Stimulated activated naive CD8-positive, alpha-beta T cell treated with anti-CD3 and anti-CD28 coated beads, Interleukin-15, amount 100 ng/mL, for 72 hours (primary cell): ENCODE results near the gene LFNG.

ENCODE experiments used
- ATAC-seq: fragments of 150-1000 bp; cut with Tn5 transposase; 2 replicates; pipeline ENCODE4 v1.10.0; 2021; ENCODE audit warnings: mild to moderate bottlenecking, moderate library complexity
- DNase-seq, 2 donors: peaks; one replicate each; pipeline ENCODE4 v3.0.0; 2021 to 2022
- H3K27ac Mint-ChIP-seq, 2 donors: one replicate each; pipeline ENCODE4 v1.8.0; 2022; ENCODE audit warnings: mild to moderate bottlenecking in 2 of 2, mixed read lengths in 2 of 2, moderate library complexity in 2 of 2
- H3K27me3 Mint-ChIP-seq: one replicate; pipeline ENCODE4 v1.8.0; 2022; ENCODE audit warnings: mixed read lengths
- H3K4me1 Mint-ChIP-seq: one replicate; pipeline ENCODE4 v1.8.0; 2022; ENCODE audit warnings: mild to moderate bottlenecking, mixed read lengths
- H3K4me3 Mint-ChIP-seq, 2 donors: one replicate each; pipeline ENCODE4 v1.8.0; 2022; ENCODE audit warnings: mild to moderate bottlenecking in 2 of 2, mixed read lengths in 2 of 2, moderate library complexity in 1 of 2
- H3K9me3 Mint-ChIP-seq, 2 donors: one replicate each; pipeline ENCODE4 v1.8.0; 2022; ENCODE audit warnings: mixed read lengths in 2 of 2

The LFNG gene

DNA sequence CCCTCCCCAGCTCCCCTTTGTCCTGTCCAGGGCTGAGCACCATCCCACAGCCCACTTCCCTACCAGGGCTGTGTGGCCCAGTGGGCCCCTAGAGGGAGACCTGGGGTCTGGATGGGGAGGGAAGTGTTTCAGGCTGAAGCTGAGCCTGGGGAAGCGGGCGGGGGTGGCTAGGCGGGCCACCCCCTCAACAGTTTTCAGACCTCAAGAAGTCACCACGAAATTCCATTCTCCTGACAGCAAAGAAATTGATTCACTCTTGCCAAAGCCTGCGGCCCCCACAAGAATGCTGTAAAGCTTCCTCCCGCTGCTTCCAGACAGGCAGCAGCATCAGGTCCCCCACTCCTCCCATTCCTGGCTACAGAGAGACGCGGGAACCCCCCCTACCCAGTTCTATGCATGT lies 2.5 kb upstream of the LFNG start:
- no peak overlapping the region for H3K27ac Mint-ChIP-seq
- H3K4me3 Mint-ChIP-seq: no peak overlapping the region
- no peak for ATAC-seq
- H3K4me1 Mint-ChIP-seq: peaks cover 38% of the 10 kb centered on the region
- no peaks in the 10 kb centered on the region for H3K27me3 Mint-ChIP-seq
- no peaks in the 10 kb centered on the region for H3K9me3 Mint-ChIP-seq
- DNase-seq: no peak

DNA sequence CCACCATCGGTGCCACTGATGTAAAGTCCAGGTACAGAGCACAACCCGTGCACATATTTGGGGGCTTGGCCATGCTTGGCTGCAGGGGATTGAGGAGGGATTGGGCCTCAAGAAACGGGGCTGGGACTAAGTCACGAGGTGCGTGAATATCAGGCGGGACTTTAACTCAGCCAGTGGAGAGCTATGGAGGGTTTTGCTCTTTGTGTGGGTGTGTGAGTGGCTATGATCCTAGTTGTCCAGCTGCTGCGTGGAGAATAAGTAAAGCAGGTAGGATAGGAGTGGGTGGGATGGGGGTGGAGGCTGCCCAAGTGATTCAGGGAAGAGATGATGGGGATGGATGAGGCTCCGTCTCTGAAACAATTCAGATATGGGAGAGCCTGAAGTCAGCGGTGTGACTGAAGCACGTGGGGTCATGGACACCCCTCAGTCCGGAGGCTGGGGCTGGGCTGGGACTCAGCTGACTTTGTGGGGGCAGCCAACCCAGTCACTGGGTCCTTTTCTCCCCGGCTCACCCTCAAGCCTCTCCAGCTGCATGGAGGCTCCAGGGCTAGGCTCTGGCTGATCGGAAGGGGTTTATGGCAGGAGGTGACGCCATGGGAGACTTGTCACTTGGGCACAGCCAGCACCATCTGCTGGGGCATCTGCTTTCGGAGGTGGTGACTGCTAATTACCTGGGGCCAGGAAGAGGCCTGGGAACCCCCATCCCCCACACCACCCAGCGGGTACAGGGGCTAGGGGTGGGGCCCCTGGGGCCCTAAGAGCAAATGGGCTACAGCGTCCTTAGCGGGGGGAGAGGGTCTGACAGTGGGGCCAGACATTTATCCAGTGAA lies 1.7 kb upstream of the LFNG start:
- no peaks in the 10 kb centered on the region for H3K27me3 Mint-ChIP-seq

DNA sequence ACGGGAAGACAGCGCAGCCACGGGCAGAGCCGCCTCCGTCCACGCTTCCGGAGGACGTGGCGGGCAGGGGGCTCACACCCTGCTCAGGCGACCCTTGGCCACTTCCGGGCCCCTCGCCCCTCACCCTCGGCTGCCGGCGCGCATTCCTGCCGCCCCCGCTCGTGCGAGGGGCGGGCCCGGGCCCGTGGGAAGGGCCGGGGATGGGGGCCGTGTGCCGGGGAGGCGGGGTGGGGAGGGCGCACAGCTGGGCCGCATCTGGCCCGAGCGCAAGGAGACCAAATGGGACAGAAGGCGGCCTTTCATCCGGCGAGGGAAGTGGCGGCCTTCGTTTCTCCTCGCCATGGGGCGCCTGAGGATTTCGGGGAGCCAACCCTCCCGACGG lies 846 bp upstream of the LFNG start:
- Mint-ChIP-seq H3K4me1 (peaks cover 38% of the 10 kb centered on the region), H3K27ac (no peak overlapping the region), H3K4me3 (peak overlapping the region; percentile 68 to 73), H3K9me3 (no peaks in the 10 kb centered on the region), H3K27me3 (no peaks in the 10 kb centered on the region)
- no peak for DNase-seq
- no peak for ATAC-seq

More for the DNA sequence above, 1.7 kb upstream of the LFNG start:
- ATAC-seq (no peak), DNase-seq (no peak)
- peak overlapping the region in 1 of 2 donors; percentile 35 for H3K27ac Mint-ChIP-seq
- H3K4me1 Mint-ChIP-seq: peaks cover 38% of the 10 kb centered on the region
- peak overlapping the region; percentile 63 to 67 for H3K4me3 Mint-ChIP-seq
- no peaks in the 10 kb centered on the region for H3K9me3 Mint-ChIP-seq

DNA sequence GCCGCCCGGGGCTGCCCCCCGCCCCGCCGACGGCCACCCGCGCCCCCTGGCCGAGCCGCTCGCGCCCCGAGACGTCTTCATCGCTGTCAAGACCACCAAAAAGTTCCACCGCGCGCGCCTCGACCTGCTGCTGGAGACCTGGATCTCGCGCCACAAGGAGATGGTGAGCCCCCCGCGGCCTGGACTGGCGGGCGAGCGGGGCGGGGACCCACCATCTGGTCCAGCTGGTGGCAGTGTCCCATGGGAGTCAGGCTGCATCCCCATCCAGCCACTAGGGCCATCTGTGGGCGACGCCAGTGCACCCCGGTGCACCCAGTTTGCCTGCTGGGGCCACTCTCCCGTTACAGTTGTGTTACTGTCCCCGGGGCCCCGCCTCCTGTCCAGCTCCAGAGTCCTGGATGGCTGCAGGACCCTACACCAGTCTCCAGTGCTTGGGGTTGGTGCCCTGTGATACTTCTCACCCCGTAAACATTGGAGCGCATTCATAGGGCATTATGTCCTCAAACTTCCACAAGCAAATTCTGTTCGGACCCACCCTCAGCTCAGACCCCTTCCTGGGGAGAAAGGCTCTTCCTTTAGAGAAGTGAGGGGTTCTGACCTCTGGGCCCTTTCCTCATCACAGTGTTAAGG lies 672 bp downstream of the LFNG start:
- Mint-ChIP-seq H3K4me1 (peaks cover 53% of the 10 kb centered on the region), H3K9me3 (no peaks in the 10 kb centered on the region), H3K27me3 (no peaks in the 10 kb centered on the region), H3K4me3 (peak overlapping the region; percentile 94 to 99), H3K27ac (peak overlapping the region; percentile 76 to 96)
- ATAC-seq: no peak
- DNase-seq: peak; percentile 49 to 54

DNA sequence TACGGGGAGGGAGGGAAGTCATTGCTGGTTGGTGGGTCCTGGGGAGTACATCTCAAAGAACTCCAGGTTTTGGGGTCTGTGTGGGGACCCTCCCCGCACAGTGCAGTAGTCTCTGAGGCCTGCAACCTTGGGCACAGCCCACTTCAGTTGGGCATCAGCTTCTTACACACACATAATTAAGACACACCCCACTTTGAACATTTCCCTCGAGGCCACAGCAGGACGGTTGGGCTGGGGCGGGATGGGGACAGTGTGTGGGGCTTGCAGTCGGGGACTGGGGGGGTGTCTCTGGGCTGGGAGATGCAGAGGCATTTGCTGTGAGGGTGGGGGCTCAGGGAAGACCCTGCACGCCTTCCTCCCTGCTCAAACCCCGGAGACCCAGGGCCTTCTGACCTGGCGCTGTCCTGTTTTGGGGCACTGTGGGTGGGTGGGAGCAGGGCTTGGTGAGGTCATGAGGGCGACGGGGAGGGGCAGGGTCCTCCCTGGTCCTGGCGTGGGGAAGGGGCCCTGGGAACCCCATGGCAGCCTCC lies 1.3 kb downstream of the LFNG start:
- DNase-seq: no peak
- H3K9me3 Mint-ChIP-seq: no peaks in the 10 kb centered on the region

DNA sequence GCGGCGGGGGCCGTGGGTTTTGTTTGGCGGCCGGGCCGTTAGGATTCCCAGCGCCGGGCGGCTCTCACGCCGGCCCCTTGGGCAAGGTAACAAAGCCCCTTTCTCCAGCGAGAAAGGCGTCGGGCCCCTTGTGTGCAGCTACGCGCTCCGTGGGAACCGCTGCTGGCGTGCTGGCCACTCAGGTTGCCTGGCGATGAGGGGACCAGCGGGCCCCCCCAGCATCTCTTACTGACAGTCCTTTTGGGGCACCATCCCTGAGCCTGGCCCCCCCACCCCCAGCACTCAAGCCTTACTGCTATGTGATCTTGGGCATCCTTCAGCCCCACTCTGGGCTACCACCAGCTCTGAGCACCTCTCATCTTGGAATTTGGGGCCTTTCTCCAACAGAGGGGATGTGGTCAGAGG lies 1.8 kb downstream of the LFNG start:
- H3K27me3 Mint-ChIP-seq: no peaks in the 10 kb centered on the region
- H3K4me1 Mint-ChIP-seq: peaks cover 64% of the 10 kb centered on the region
- H3K4me3 Mint-ChIP-seq: peak overlapping the region; percentile 94 to 99
- no peaks in the 10 kb centered on the region for H3K9me3 Mint-ChIP-seq
- peak; percentile 3 for ATAC-seq
- no peak for DNase-seq
- H3K27ac Mint-ChIP-seq: peak overlapping the region; percentile 91 to 93

More for the DNA sequence above, 1.3 kb downstream of the LFNG start:
- H3K27me3 Mint-ChIP-seq: no peaks in the 10 kb centered on the region
- peaks cover 59% of the 10 kb centered on the region for H3K4me1 Mint-ChIP-seq
- peak overlapping the region; percentile 94 to 99 for H3K4me3 Mint-ChIP-seq
- H3K27ac Mint-ChIP-seq: peak overlapping the region; percentile 31 to 68
- ATAC-seq: no peak

DNA sequence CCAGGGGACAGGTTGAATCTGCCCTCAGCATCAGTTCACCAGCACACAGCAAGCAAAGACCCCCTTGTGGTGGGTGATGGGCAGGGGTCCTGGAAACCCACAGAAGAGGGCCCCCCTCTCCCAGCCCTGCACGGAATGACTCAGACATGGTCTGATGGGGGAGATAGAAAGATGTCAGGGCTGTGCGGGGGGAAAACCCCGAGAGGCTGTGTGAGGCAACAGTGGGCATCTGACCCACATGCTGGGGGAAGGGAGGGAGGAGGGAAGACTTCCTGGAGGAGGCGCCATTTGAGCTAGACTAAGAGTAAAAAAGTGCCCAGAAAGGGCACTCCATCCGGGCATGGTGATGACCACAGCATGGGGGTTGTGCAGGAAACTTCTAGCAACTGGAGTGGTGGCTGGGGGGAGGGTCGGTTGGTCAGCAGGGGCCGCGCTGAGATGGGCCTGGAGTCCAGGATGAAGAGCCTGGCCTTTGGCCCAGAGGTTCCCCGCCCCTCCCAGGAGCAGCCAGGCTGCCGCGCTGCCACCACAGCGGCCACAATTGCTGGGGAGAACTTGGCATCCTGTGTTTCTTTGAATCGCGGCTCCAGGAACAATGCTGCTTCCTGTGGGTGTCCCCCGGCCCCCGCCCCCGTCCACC lies 2.5 kb downstream of the LFNG start:
- H3K9me3 Mint-ChIP-seq: no peaks in the 10 kb centered on the region
- H3K4me1 Mint-ChIP-seq: peaks cover 71% of the 10 kb centered on the region
- DNase-seq (peak; percentile 75 to 92), ATAC-seq (peak; percentile 77)
- H3K27me3 Mint-ChIP-seq: no peaks in the 10 kb centered on the region
- peak overlapping the region; percentile 94 to 99 for H3K4me3 Mint-ChIP-seq
- peak overlapping the region; percentile 91 to 93 for H3K27ac Mint-ChIP-seq

DNA sequence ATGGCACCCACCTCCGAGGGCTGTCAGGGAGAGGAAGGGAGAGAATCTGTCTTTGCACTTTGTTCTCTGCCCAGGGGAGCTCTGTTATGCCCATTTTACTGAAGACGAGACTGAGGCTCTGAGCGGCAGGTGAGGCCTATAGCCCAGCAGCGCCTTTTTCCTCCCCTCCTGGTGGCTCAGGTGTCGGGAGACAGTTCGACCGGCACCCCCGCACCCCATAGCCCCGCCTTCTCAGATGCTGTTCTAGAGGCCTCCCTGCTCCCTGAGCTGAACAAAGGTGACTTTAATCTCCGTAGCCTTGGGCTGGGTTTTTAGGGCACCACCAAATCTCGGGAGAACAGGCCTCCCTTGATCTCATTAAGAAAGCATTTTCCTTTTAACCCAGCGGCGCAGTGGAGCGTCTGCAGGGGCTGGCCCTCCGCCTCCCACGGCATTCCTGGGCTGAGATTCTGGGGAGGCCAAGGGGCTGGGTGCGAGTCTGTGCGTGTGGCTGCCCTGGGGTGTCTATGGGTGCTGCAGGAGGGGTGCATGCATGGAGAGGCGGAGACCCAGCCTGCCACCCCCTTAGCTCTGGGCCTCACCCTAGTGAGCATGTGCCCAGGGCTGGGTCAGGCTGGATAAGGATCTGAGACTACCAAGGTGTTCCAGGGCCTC lies 3.3 kb downstream of the LFNG start:
- DNase-seq: peak; percentile 50 to 63
- H3K9me3 Mint-ChIP-seq: no peaks in the 10 kb centered on the region
- peaks cover 71% of the 10 kb centered on the region for H3K4me1 Mint-ChIP-seq
- peak; percentile 1 for ATAC-seq
- no peaks in the 10 kb centered on the region for H3K27me3 Mint-ChIP-seq
- peak overlapping the region; percentile 94 to 99 for H3K4me3 Mint-ChIP-seq
- peak overlapping the region in 1 of 2 donors; percentile 50 for H3K27ac Mint-ChIP-seq

DNA sequence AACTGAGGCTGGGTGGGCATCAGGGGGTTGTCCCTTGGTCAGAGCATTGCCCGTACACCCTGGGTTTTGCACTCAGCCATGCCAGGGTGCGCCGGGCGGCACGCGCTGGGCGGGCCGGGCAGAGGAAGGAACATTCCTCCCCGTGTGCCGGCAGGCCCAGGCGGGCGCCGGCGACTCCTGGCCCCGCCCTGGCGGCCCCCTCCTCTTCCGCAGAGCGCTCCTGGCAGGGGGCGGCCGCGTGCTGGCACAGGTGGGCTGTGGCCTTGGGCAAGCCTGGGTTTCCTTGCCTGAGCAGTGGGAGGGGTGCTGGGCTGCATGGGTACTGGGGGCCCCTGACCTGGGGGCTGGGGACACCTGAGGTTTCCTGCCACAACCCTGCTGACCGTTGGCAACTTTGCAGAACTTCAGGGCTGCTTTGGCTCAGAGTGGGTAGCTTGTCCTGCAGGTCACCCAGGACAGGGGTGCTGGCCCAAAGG lies 3.9 kb downstream of the LFNG start:
- Mint-ChIP-seq H3K27me3 (no peaks in the 10 kb centered on the region), H3K4me3 (peak overlapping the region; percentile 94 to 99), H3K9me3 (no peaks in the 10 kb centered on the region), H3K27ac (no peak overlapping the region), H3K4me1 (peaks cover 71% of the 10 kb centered on the region)
- DNase-seq: no peak
- no peak for ATAC-seq

DNA sequence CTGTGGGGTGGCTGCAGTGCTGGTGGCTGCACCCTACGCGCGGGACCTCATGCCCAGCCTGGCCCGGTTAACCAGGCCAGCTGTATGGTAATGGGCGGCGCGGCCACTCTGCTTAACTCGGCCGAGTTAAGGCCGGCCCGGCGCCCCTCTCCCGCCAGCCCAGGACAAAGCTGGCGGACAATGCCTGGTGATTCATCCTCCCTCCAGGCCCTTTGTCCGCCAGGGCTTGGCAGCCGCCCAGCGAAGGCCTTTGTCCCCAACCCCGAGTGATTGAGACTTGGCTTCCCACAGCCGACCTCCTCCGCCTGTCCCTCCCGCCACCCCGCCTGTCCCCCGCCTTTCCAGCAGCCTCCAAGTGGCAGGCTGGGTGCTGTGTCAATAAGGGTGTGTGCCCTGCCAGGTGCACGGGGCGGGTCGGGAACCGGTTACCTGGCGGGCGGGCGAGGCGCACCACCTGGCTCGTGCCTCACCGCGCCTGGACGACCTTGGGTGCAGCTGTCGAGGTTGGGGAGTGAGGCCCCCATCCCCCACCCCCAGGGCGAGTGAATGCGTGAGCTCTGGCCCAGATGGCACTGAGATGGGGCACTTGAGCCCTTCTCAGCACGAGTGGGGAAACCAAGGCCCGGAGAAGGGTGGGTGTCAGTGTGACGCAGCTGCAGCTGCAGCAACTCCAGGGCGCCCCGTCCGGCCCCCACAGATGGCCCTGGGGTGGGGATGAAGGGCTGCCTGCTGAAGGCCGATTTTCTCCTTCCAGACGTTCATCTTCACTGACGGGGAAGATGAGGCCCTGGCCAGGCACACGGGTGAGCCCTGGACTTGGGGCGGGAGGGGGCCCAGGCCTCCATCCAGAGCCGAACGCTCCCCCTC lies 4.6 kb downstream of the LFNG start:
- no peak for ATAC-seq
- peak overlapping the region; percentile 94 to 99 for H3K4me3 Mint-ChIP-seq
- H3K27me3 Mint-ChIP-seq: no peaks in the 10 kb centered on the region
- DNase-seq: no peak
- H3K27ac Mint-ChIP-seq: no peak overlapping the region
- no peaks in the 10 kb centered on the region for H3K9me3 Mint-ChIP-seq
- peaks cover 76% of the 10 kb centered on the region for H3K4me1 Mint-ChIP-seq

DNA sequence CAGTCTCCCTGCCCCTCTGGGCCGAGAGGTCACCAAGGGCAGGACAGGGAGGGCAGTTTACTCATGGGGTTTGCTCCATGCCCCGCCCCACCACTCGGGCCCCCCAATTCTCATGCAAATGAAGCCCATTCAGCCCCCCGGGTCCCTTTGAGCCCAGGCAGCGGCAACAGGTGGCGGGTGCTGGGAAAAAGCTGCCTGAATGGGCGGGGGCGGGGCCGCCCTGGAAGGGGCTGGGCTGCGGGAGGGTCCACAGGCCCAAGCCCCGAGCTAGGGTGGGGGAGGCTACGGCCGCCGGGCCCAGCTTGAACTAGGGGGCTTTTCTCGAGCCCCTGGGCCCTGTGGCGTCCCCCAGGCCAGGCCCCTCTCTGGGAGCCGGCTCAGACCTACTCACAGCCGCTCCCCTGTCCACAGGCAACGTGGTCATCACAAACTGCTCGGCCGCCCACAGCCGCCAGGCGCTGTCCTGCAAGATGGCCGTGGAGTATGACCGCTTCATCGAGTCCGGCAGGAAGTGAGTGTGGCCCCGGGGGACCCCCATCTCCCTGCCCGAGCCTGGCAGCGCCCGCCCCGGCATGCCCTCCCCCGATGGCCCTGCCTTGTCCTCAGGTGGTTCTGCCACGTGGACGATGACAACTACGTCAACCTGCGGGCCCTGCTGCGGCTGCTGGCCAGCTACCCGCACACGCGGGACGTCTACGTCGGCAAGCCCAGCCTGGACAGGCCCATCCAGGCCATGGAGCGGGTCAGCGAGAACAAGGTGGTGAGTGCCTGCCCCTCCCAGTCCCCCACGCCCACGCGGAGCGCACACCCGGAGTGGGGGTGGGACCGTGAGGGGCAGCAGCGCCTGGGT lies 5.5 kb downstream of the LFNG start:
- Mint-ChIP-seq H3K4me3 (no peak overlapping the region), H3K9me3 (no peaks in the 10 kb centered on the region), H3K27me3 (no peaks in the 10 kb centered on the region), H3K27ac (no peak overlapping the region), H3K4me1 (peaks cover 85% of the 10 kb centered on the region)
- ATAC-seq: no peak
- no peak for DNase-seq

DNA sequence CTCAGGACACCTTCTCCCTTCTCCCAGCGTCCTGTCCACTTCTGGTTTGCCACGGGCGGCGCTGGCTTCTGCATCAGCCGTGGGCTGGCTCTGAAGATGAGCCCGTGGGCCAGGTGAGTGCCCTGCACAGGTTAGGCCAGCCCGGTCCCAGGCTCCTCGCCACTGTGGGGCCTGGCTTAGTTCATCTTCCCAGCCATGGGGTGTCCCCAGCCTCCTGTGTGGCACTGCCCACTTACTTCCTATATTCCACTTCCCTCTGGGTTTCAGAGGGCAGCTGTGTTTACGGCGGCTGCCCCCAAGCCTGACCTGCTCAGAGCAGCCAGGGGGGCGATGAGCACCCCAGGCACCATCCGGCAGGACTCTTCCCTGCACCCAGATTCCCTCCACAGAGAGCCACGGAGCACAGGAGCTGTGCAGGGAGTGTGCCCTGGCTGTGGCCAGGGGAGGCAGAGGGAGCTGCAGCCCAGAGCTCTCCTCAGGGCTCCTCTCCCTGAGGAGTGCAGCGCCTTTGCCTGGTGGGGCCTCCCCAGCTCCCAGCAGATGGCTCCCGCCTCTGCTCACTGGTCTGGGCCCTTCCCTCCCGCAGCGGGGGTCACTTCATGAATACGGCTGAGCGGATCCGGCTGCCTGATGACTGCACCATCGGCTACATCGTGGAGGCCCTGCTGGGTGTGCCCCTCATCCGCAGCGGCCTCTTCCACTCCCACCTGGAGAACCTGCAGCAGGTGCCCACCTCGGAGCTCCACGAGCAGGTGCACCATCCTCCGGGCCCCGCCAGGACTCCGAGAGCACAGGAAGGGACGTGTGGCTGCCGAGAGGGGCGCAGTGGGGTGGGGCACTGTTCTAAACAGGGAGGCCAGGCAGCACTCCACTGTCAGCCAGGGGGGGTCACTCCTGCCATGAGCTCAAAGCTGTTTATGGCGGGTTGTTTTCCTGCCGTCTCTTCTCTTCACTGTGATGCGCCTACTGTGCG lies 6.4 kb downstream of the LFNG start:
- Mint-ChIP-seq H3K4me3 (no peak overlapping the region), H3K4me1 (peaks cover 94% of the 10 kb centered on the region), H3K27ac (peak overlapping the region in 1 of 2 donors; percentile 93)

More for the DNA sequence above, 6.4 kb downstream of the LFNG start:
- DNase-seq (no peak), ATAC-seq (no peak)
- Mint-ChIP-seq H3K9me3 (no peaks in the 10 kb centered on the region), H3K27me3 (no peaks in the 10 kb centered on the region)
